HG02981 (cell line): Measurements from ENCODE around the gene ZFPM1.

Experiments used
- ATAC-seq: cut with Tn5 transposase; IDR thresholded peaks from one replicate; pipeline ENCODE4 v1.9.1; 2021; ENCODE audit warnings: mild to moderate bottlenecking, moderate library complexity; ENCODE audit not compliant: unreplicated experiment

The ZFPM1 gene

GRCh38 chr16:88585269-88585668 lies 132.2 kb downstream of the ZFPM1 start:
- no peak for ATAC-seq

GRCh38 chr16:88585927-88586581 lies 133.0 kb downstream of the ZFPM1 start:
- no peak for ATAC-seq
